Caco-2 (cell line): ENCODE results near the gene TEC. TPM values are rescaled to one million over a fixed set of nuclear protein-coding genes. Genes with fewer than 3 reads are reported as not detected.

ENCODE experiments used
- BruUV-seq: library from RNA; stranded (reverse); fragments of 400-500 nt; replicated peaks from 2 replicates; lab custom pipeline; 2021; lab: Mats Ljungman, UMichigan
- CTCF ChIA-PET: fragments of 300-600 bp; sonication (Branson Sonifier 250); formaldehyde crosslinking; loops from one replicate; lab custom pipeline; 2022; ENCODE audit warnings: antibody characterized with exemption; lab: Charles Lee
- POLR2A ChIA-PET: fragments of 300-600 bp; sonication (Branson Sonifier 250); formaldehyde crosslinking; loops from one replicate; lab custom pipeline; 2022; ENCODE audit warnings: antibody characterized with exemption; lab: Charles Lee
- DNase-seq, 2 experiments: peaks; one replicate each; pipeline versions ENCODE4 v3.0.0 to v3.0.0-alpha.2; 2020 to 2022
- H3K27me3 ChIP-seq: replicated peaks from 2 replicates; pipeline ENCODE4 v1.6.0; 2011; ENCODE audit warnings: low read length; ENCODE audit not compliant: control insufficient read depth, insufficient read depth
- H3K36me3 ChIP-seq: 2 replicates; pipeline ENCODE4 v1.5.1; 2011; ENCODE audit warnings: low read length; ENCODE audit not compliant: control insufficient read depth, insufficient read depth
- H3K4me1 ChIP-seq: fragments of 250-450 bp; sonication (Bioruptor Pico); 2 replicates; pipeline ENCODE4 v1.5.1; 2020; ENCODE audit warnings: mild to moderate bottlenecking
- H3K4me3 ChIP-seq: 2 replicates; pipeline ENCODE4 v1.5.1; 2011; ENCODE audit warnings: low read depth, mild to moderate bottlenecking, control low read depth, low read length
- H3K9me3 ChIP-seq: fragments of 250-450 bp; sonication (Bioruptor Pico); 2 replicates; pipeline ENCODE4 v1.5.1; 2020; ENCODE audit warnings: mild to moderate bottlenecking, moderate library complexity
- H3K27ac Mint-ChIP-seq: one replicate; pipeline ENCODE4 v1.8.0; 2022; ENCODE audit warnings: mixed read lengths; ENCODE audit not compliant: unreplicated experiment
- H3K27me3 Mint-ChIP-seq: one replicate; pipeline ENCODE4 v1.8.0; 2022; ENCODE audit warnings: mixed read lengths; ENCODE audit not compliant: insufficient read depth, unreplicated experiment
- H3K36me3 Mint-ChIP-seq: one replicate; pipeline ENCODE4 v1.8.0; 2022; ENCODE audit warnings: mild to moderate bottlenecking, mixed read lengths; ENCODE audit not compliant: insufficient read depth, unreplicated experiment
- H3K4me1 Mint-ChIP-seq: one replicate; pipeline ENCODE4 v1.8.0; 2022; ENCODE audit warnings: low read depth, mixed read lengths; ENCODE audit not compliant: unreplicated experiment
- H3K4me3 Mint-ChIP-seq: one replicate; pipeline ENCODE4 v1.8.0; 2022; ENCODE audit warnings: mild to moderate bottlenecking, moderate library complexity, mixed read lengths; ENCODE audit not compliant: unreplicated experiment
- H3K9me3 Mint-ChIP-seq: one replicate; pipeline ENCODE4 v1.8.0; 2022; ENCODE audit warnings: mixed read lengths; ENCODE audit not compliant: unreplicated experiment
- intact Hi-C: fragments of 100-400 bp; cut with micrococcal nuclease; formaldehyde crosslinking; loops from one replicate; pipeline ENCODE4 v1.10.0; 2022; ENCODE audit not compliant: unreplicated experiment
- total RNA-seq: library from RNA; stranded (reverse); gene quantifications from 2 replicates; pipeline ENCODE4 v1.2.3, GENCODE V29; 2022
- TF ChIP-seq, protein P1 (sequence below), 2 experiments: fragments of 200-600 bp in 1 of 2; IDR thresholded peaks; 1 replicate in 1 of 2; 2 replicates in 1 of 2; pipeline versions ENCODE4 v1.5.1 to v1.8.0; 2011 to 2022; ENCODE audit warnings: antibody characterized with exemption in 1 of 2, control low read depth in 1 of 2, inconsistent platforms in 1 of 2, low read depth in 1 of 2, low read length in 1 of 2, mild to moderate bottlenecking in 1 of 2, moderate library complexity in 1 of 2; ENCODE audit not compliant: insufficient read depth in 1 of 2, severe bottlenecking in 1 of 2, unreplicated experiment in 1 of 2

TEC gene
- total RNA-seq, 1 experiment from 2014 or later = 2.0 TPM

- Mint-ChIP-seq H3K9me3 (no peaks in the 10 kb centered on the region), H3K36me3 (no peaks in the 10 kb centered on the region), H3K27me3 (no peaks in the 10 kb centered on the region), H3K4me1 (peaks cover 6% of the 10 kb centered on the region), H3K27ac (no peak overlapping the region), H3K4me3 (no peak overlapping the region)
- CTCF ChIA-PET = interaction anchor here (0.5 to 1.0 kb wide), 5 partner anchors 20 to 148 kb away, joined by 3 to 8 read pairs (median 4); no protein-coding TSS in a partner anchor
- Histone ChIP-seq H3K9me3 (no peaks in the 10 kb centered on the region), H3K4me3 (no peak overlapping the region), H3K4me1 (0 out of 2 replicates have a peak, but pooled peaks cover 5% of the 10 kb centered on the region), H3K27me3 (no peaks in the 10 kb centered on the region), H3K36me3 (no peaks in the 10 kb centered on the region)
- POLR2A ChIA-PET = no interaction called here
- DNase-seq = peak in 1 of 2 experiments; percentile 10
- no TSS peak for BruUV-seq
- TF ChIP-seq, protein P1, sequence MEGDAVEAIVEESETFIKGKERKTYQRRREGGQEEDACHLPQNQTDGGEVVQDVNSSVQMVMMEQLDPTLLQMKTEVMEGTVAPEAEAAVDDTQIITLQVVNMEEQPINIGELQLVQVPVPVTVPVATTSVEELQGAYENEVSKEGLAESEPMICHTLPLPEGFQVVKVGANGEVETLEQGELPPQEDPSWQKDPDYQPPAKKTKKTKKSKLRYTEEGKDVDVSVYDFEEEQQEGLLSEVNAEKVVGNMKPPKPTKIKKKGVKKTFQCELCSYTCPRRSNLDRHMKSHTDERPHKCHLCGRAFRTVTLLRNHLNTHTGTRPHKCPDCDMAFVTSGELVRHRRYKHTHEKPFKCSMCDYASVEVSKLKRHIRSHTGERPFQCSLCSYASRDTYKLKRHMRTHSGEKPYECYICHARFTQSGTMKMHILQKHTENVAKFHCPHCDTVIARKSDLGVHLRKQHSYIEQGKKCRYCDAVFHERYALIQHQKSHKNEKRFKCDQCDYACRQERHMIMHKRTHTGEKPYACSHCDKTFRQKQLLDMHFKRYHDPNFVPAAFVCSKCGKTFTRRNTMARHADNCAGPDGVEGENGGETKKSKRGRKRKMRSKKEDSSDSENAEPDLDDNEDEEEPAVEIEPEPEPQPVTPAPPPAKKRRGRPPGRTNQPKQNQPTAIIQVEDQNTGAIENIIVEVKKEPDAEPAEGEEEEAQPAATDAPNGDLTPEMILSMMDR (IDR thresholded peaks at IDR 0.05; ENCODE audit: insufficient read depth in 1 of 2, low read depth in 1 of 2, low read length in 1 of 2, severe bottlenecking in 1 of 2, unreplicated experiment in 1 of 2) = peak; percentile 25 to 32
- intact Hi-C loops = no loop called here
Observed at GRCh38 chr4:48275247-48275646, 5.6 kb upstream of the TEC start.

GRCh38 chr4:48271626-48272025 is 2.0 kb upstream of the TEC start:
- Mint-ChIP-seq H3K4me3 (no peak overlapping the region), H3K27me3 (no peaks in the 10 kb centered on the region), H3K4me1 (peaks cover 6% of the 10 kb centered on the region), H3K9me3 (no peaks in the 10 kb centered on the region), H3K27ac (no peak overlapping the region), H3K36me3 (peaks cover 9% of the 10 kb centered on the region)
- CTCF ChIA-PET = no interaction called here
- DNase-seq = no peak
- Histone ChIP-seq H3K9me3 (no peaks in the 10 kb centered on the region), H3K4me3 (no peak overlapping the region), H3K4me1 (0 out of 2 replicates have a peak, but pooled peaks cover 7% of the 10 kb centered on the region), H3K27me3 (no peaks in the 10 kb centered on the region), H3K36me3 (no peaks in the 10 kb centered on the region)
- POLR2A ChIA-PET = no interaction called here
- TF ChIP-seq, protein P1 (IDR thresholded peaks at IDR 0.05; ENCODE audit: insufficient read depth in 1 of 2, low read depth in 1 of 2, low read length in 1 of 2, severe bottlenecking in 1 of 2, unreplicated experiment in 1 of 2) = no peak
- intact Hi-C loops = no loop called here
- no TSS peak for BruUV-seq

DNA sequence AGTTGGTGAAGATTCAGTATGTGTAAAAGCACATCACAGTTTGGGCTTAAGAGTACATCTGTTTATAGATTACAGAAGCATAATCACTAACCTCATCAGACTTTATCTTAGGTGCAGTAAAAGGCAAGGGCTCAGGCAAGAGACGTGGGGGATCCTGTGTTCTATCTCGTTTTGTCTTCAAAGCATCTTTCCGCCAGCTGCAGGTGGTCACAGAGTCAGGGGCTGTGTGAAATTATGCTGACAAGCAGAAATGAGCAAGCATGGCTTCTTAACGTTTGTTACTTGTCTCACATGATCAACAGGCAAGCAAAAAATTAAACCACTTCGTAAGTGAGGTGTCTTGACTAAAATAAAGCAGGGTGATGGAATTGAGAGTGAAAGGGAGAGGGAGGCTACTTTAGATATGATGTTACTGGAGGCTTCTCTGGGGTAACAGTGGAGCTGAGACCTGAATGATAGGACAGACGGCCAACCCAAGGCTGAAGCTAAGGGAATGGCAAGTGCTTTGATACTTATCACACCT is 1.4 kb upstream of the TEC start:
- Mint-ChIP-seq H3K36me3 (peaks cover 9% of the 10 kb centered on the region), H3K27me3 (no peaks in the 10 kb centered on the region), H3K27ac (no peak overlapping the region), H3K9me3 (no peaks in the 10 kb centered on the region), H3K4me3 (no peak overlapping the region), H3K4me1 (peaks cover 6% of the 10 kb centered on the region)
- ChIA-PET CTCF (no interaction called here), POLR2A (no interaction called here)
- intact Hi-C loops = no loop called here
- H3K9me3 ChIP-seq = no peaks in the 10 kb centered on the region
- H3K4me1 ChIP-seq = 0 out of 2 replicates have a peak, but pooled peaks cover 7% of the 10 kb centered on the region
- H3K4me3 ChIP-seq = no peak overlapping the region
- no peaks in the 10 kb centered on the region for H3K27me3 ChIP-seq
- TF ChIP-seq, protein P1 (IDR thresholded peaks at IDR 0.05; ENCODE audit: insufficient read depth in 1 of 2, low read depth in 1 of 2, low read length in 1 of 2, severe bottlenecking in 1 of 2, unreplicated experiment in 1 of 2) = no peak
- BruUV-seq = no TSS peak
- DNase-seq = no peak
- H3K36me3 ChIP-seq = no peaks in the 10 kb centered on the region
